H9 (cell line): ENCODE results near the gene CCDC40. TPM values are rescaled to one million over a fixed set of nuclear protein-coding genes. Genes with fewer than 3 reads are reported as not detected.

ENCODE experiments used
- DNase-seq: peaks from one replicate; pipeline ENCODE4 v3.0.0-alpha.2; 2017
- H2AFZ ChIP-seq: one replicate; pipeline ENCODE4 v1.6.1; 2013; ENCODE audit warnings: mild to moderate bottlenecking, low read length, control low read depth, moderate library complexity
- H2AK5ac ChIP-seq: 2 replicates; pipeline ENCODE4 v1.6.1; 2013; ENCODE audit warnings: low read length, control low read depth, mixed read lengths; ENCODE audit not compliant: insufficient read length
- H2BK120ac ChIP-seq: one replicate; pipeline ENCODE4 v1.6.1; 2013; ENCODE audit warnings: low read depth, mild to moderate bottlenecking, low read length, control low read depth, inconsistent platforms; ENCODE audit not compliant: poor library complexity, severe bottlenecking
- H2BK12ac ChIP-seq: 2 replicates; pipeline ENCODE4 v1.6.1; 2013; ENCODE audit warnings: low read length, control low read depth, mixed read lengths, low read depth; ENCODE audit not compliant: insufficient read length
- H2BK15ac ChIP-seq: 2 replicates; pipeline ENCODE4 v1.6.1; 2013; ENCODE audit warnings: low read depth, low read length, control low read depth
- H2BK20ac ChIP-seq: one replicate; pipeline ENCODE4 v1.6.1; 2013; ENCODE audit warnings: low read depth, mild to moderate bottlenecking, low read length, control low read depth, inconsistent platforms; ENCODE audit not compliant: poor library complexity, severe bottlenecking
- H2BK5ac ChIP-seq: 2 replicates; pipeline ENCODE4 v1.6.1; 2013; ENCODE audit warnings: low read length, control low read depth, mixed read lengths; ENCODE audit not compliant: insufficient read length
- H3K14ac ChIP-seq: 2 replicates; pipeline ENCODE4 v1.6.1; 2013; ENCODE audit warnings: low read length, control low read depth; ENCODE audit not compliant: insufficient read depth
- H3K18ac ChIP-seq: 2 replicates; pipeline ENCODE4 v1.6.1; 2013; ENCODE audit warnings: low read depth, mild to moderate bottlenecking, mixed read lengths, low read length, control low read depth; ENCODE audit not compliant: insufficient read length
- H3K23ac ChIP-seq: 2 replicates; pipeline ENCODE4 v1.6.1; 2013; ENCODE audit warnings: low read length, control low read depth, mixed read lengths, low read depth; ENCODE audit not compliant: insufficient read length
- H3K23me2 ChIP-seq: 2 replicates; pipeline ENCODE4 v1.6.1; 2013; ENCODE audit warnings: low read depth, mild to moderate bottlenecking, mixed read lengths, low read length, control low read depth; ENCODE audit not compliant: insufficient read length, poor library complexity, severe bottlenecking
- H3K27ac ChIP-seq: 2 replicates; pipeline ENCODE4 v1.5.1; 2013; ENCODE audit warnings: low read length, control low read depth, mixed read lengths, low read depth; ENCODE audit not compliant: insufficient read length
- H3K27me3 ChIP-seq: 2 replicates; pipeline ENCODE4 v1.6.1; 2013; ENCODE audit warnings: low read length, control low read depth, inconsistent platforms; ENCODE audit not compliant: insufficient read depth
- H3K4ac ChIP-seq: 2 replicates; pipeline ENCODE4 v1.6.1; 2013; ENCODE audit warnings: low read depth, mild to moderate bottlenecking, control low read depth, inconsistent platforms, low read length, moderate library complexity
- H3K4me1 ChIP-seq: 2 replicates; pipeline ENCODE4 v1.6.1; 2013; ENCODE audit warnings: low read length, control low read depth, inconsistent platforms; ENCODE audit not compliant: insufficient read depth
- H3K4me2 ChIP-seq: 2 replicates; pipeline ENCODE4 v1.6.1; 2013; ENCODE audit warnings: low read length, control low read depth, mixed read lengths; ENCODE audit not compliant: insufficient read length, insufficient read depth
- H3K56ac ChIP-seq: 2 replicates; pipeline ENCODE4 v1.6.1; 2013; ENCODE audit warnings: low read depth, mild to moderate bottlenecking, mixed read lengths, low read length, control low read depth; ENCODE audit not compliant: insufficient read length
- H3K79me1 ChIP-seq: 2 replicates; pipeline ENCODE4 v1.6.1; 2013; ENCODE audit warnings: low read depth, mild to moderate bottlenecking, moderate library complexity, low read length, control low read depth, inconsistent platforms; ENCODE audit not compliant: insufficient read depth, poor library complexity, severe bottlenecking
- H3K79me2 ChIP-seq: 2 replicates; pipeline ENCODE4 v1.6.1; 2013; ENCODE audit warnings: low read length, control low read depth, inconsistent platforms; ENCODE audit not compliant: insufficient read depth
- H3K9ac ChIP-seq: 2 replicates; pipeline ENCODE4 v1.6.1; 2013; ENCODE audit warnings: low read length, control low read depth, mixed read lengths; ENCODE audit not compliant: insufficient read length; ENCODE audit errors: extremely low read depth
- H3K9me3 ChIP-seq: one replicate; pipeline ENCODE4 v1.6.1; 2013; ENCODE audit warnings: low read depth, low read length, inconsistent platforms; ENCODE audit not compliant: control insufficient read depth
- H3T11ph ChIP-seq: one replicate; pipeline ENCODE4 v1.6.1; 2013; ENCODE audit warnings: mild to moderate bottlenecking, low read length, control low read depth, inconsistent platforms
- H4K20me1 ChIP-seq: one replicate; pipeline ENCODE4 v1.6.1; 2013; ENCODE audit not compliant: control insufficient read depth, insufficient read length, insufficient read depth
- H4K5ac ChIP-seq: 2 replicates; pipeline ENCODE4 v1.6.1; 2013; ENCODE audit warnings: low read depth, mild to moderate bottlenecking, mixed read lengths, low read length, control low read depth; ENCODE audit not compliant: insufficient read length
- H4K8ac ChIP-seq: replicated peaks from 2 replicates; pipeline ENCODE4 v1.6.1; 2013; ENCODE audit warnings: low read length, control low read depth, mixed read lengths, low read depth; ENCODE audit not compliant: insufficient read length
- H4K91ac ChIP-seq: 2 replicates; pipeline ENCODE4 v1.6.1; 2013; ENCODE audit warnings: low read depth, mild to moderate bottlenecking, moderate library complexity, mixed read lengths, low read length, control low read depth; ENCODE audit not compliant: insufficient read length
- H3K27ac Mint-ChIP-seq, 3 experiments: 2 replicates in 2 of 3; 3 replicates in 1 of 3; pipeline ENCODE4 v1.8.0; 2020 to 2021; ENCODE audit warnings: mixed read lengths in 3 of 3, mild to moderate bottlenecking in 1 of 3, moderate library complexity in 1 of 3
- H3K27me3 Mint-ChIP-seq: 2 replicates; pipeline ENCODE4 v1.8.0; 2021; ENCODE audit warnings: low read depth, mild to moderate bottlenecking, moderate library complexity, mixed read lengths
- H3K36me3 Mint-ChIP-seq, 3 experiments: 2 replicates in 2 of 3; 3 replicates in 1 of 3; pipeline ENCODE4 v1.8.0; 2020 to 2021; ENCODE audit warnings: low read depth in 3 of 3, mixed read lengths in 3 of 3; ENCODE audit not compliant: insufficient read depth in 1 of 3
- H3K4me1 Mint-ChIP-seq, 2 experiments: 2 replicates each; pipeline ENCODE4 v1.8.0; 2020; ENCODE audit warnings: mixed read lengths in 2 of 2
- H3K4me3 Mint-ChIP-seq, 2 experiments: 2 replicates in 1 of 2; 3 replicates in 1 of 2; pipeline ENCODE4 v1.8.0; 2020 to 2021; ENCODE audit warnings: mild to moderate bottlenecking in 2 of 2, mixed read lengths in 2 of 2, moderate library complexity in 1 of 2
- H3K9me3 Mint-ChIP-seq, 2 experiments: 2 replicates in 1 of 2; 3 replicates in 1 of 2; pipeline ENCODE4 v1.8.0; 2020; ENCODE audit warnings: mild to moderate bottlenecking in 2 of 2, mixed read lengths in 2 of 2, moderate library complexity in 1 of 2
- CTCF ChIP-seq: fragments of 200-600 bp; sonication (generic); conservative IDR thresholded peaks from 3 replicates; pipeline ENCODE4 v1.8.0; 2021; ENCODE audit warnings: antibody characterized with exemption, mild to moderate bottlenecking
- WGBS: extraction: QIAGEN DNeasy Blood & Tissue Kit; methylation state at CpG from one replicate; pipeline ENCODE4 v1.1.7; 2013; ENCODE audit warnings: missing lambda C conversion rate, low lambda C conversion rate, mixed read lengths; ENCODE audit not compliant: insufficient read length; ENCODE audit errors: extremely low coverage; 5-methylcytosine and 5-hydroxymethylcytosine counted together
- total RNA-seq: library from RNA; stranded (reverse); gene quantifications from 2 replicates; pipeline ENCODE4 v1.2.1, GENCODE V29; 2021

CCDC40 gene
- total RNA-seq, 1 experiment from 2014 or later, result 8.9 TPM

- H3K36me3 Mint-ChIP-seq, result peaks cover 7 to 25% (median 16%) of the 10 kb centered on the region in 3 experiments; a peak in 6 of 7 replicates
- H3K9ac ChIP-seq, result no peak overlapping the region
- no peak overlapping the region for H4K5ac ChIP-seq
- H3K23ac ChIP-seq, result no peak overlapping the region
- H3T11ph ChIP-seq, result no peak overlapping the region
- peak; percentile 93 for DNase-seq
- no peak overlapping the region for H3K4ac ChIP-seq
- peaks cover 1% of the 10 kb centered on the region; the same call in 1 of the 2 replicates for H3K79me2 ChIP-seq
- no peaks in the 10 kb centered on the region for H3K27me3 Mint-ChIP-seq
- H3K4me1 ChIP-seq, result no peaks in the 10 kb centered on the region
- H3K9me3 ChIP-seq, result no peaks in the 10 kb centered on the region
- H4K91ac ChIP-seq, result no peak overlapping the region
- H3K4me3 Mint-ChIP-seq, result no peak overlapping the region
- no peaks in the 10 kb centered on the region for H3K9me3 Mint-ChIP-seq
- no peak overlapping the region for H3K18ac ChIP-seq
- no peak overlapping the region for H3K4me2 ChIP-seq
- no CpG with 5 or more reads among the region's 17 CpGs for WGBS
- no peaks in the 10 kb centered on the region for H4K20me1 ChIP-seq
- H2AFZ ChIP-seq, result no peak overlapping the region
- no peaks in the 10 kb centered on the region for H3K27me3 ChIP-seq
- no peak overlapping the region for H2BK15ac ChIP-seq
- no peak overlapping the region for H2BK5ac ChIP-seq
- H3K14ac ChIP-seq, result no peak overlapping the region
- no peak overlapping the region; a peak in 1 of 7 replicates for H3K27ac Mint-ChIP-seq
- no peak overlapping the region for H3K27ac ChIP-seq
- peaks cover 10 to 19% of the 10 kb centered on the region in 2 experiments; a peak in 3 of 4 replicates for H3K4me1 Mint-ChIP-seq
- no peak overlapping the region for H2BK120ac ChIP-seq
- H2AK5ac ChIP-seq, result no peak overlapping the region
- H4K8ac ChIP-seq, result no peak overlapping the region
- H3K79me1 ChIP-seq, result no peaks in the 10 kb centered on the region
- peak; percentile 97 for TF ChIP-seq CTCF
- no peak overlapping the region for H2BK12ac ChIP-seq
- H3K23me2 ChIP-seq, result peaks cover 5% of the 10 kb centered on the region
- H3K56ac ChIP-seq, result no peak overlapping the region
- H2BK20ac ChIP-seq, result no peak overlapping the region
Measured at GRCh38 chr17:80008383-80008840, 28.0 kb upstream of the CCDC40 start.
